HCT116 (cell line): ENCODE results near the gene PRC1. TPM values are rescaled to one million over a fixed set of nuclear protein-coding genes. Genes with fewer than 3 reads are reported as not detected.
"Not testable (repeated sequence)": the region's sequence is repeated elsewhere in the genome, so short reads cannot be mapped to it uniquely, and the experiment has no call there.

Source experiments
- ATAC-seq: fragments of 200-7000 bp; cut with Tn5 transposase; 2 replicates; pipeline ENCODE4 v1.9.1; 2020; ENCODE audit warnings: mild to moderate bottlenecking, moderate library complexity
- BruUV-seq: library from RNA; stranded (reverse); fragments of 400-500 nt; replicated peaks from 2 replicates; lab custom pipeline; 2021; lab: Mats Ljungman, UMichigan
- CTCF ChIA-PET: fragments of 300-600 bp; sonication (Branson Sonifier 250); formaldehyde crosslinking; loops from one replicate; lab custom pipeline; 2021; ENCODE audit warnings: antibody characterized with exemption; lab: Charles Lee
- POLR2A ChIA-PET: fragments of 300-600, 350-600 bp; sonication (Branson Sonifier 250); formaldehyde crosslinking; loops from one replicate; lab custom pipeline; 2021; ENCODE audit warnings: antibody characterized with exemption; lab: Charles Lee
- RAD21 ChIA-PET, 2 experiments: fragments of 300-600 bp; sonication (Branson Sonifier 250); formaldehyde crosslinking; loops; one replicate each; lab custom pipeline; 2023; ENCODE audit warnings: low total read pairs in 2 of 2; ENCODE audit not compliant: uncharacterized antibody in 2 of 2, unreplicated experiment in 2 of 2, low non-redundant PET in 1 of 2; lab: Charles Lee
- DNase-seq: peaks from one replicate; pipeline ENCODE4 v3.0.0-alpha.2; 2010; ENCODE audit warnings: low read depth, low spot score
- H2AFZ ChIP-seq: fragments of 200-600 bp; shearing (Covaris generic), sonication (generic); 2 replicates; pipeline ENCODE4 v1.6.1; 2017; ENCODE audit warnings: low read depth, mixed run types, mixed read lengths, antibody characterized with exemption, low read length; ENCODE audit not compliant: poor library complexity, severe bottlenecking
- H3K27ac ChIP-seq: 2 replicates; pipeline ENCODE4 v1.5.1; 2012; ENCODE audit warnings: low read depth, low read length
- H3K27me3 ChIP-seq: fragments of 200-600 bp; sonication (generic); 2 replicates; pipeline ENCODE4 v1.6.1; 2016; ENCODE audit warnings: mixed run types, low read length, mixed read lengths; ENCODE audit not compliant: insufficient read depth
- H3K36me3 ChIP-seq, 2 experiments: fragments of 200-500 bp in 1 of 2; fragments of 200-600 bp in 1 of 2; sonication (Bioruptor generic) in 1 of 2; sonication (generic) in 1 of 2; 2 replicates each; pipeline versions ENCODE4 v1.5.1 to v1.6.1; 2014 to 2016; ENCODE audit warnings: low read length in 2 of 2, inconsistent platforms in 1 of 2, mixed read lengths in 1 of 2, mixed run types in 1 of 2; ENCODE audit not compliant: insufficient read depth in 2 of 2, control insufficient read depth in 1 of 2
- H3K4me1 ChIP-seq, 2 experiments: fragments of 200-600 bp in 1 of 2; sonication (generic) in 1 of 2; 2 replicates each; pipeline versions ENCODE4 v1.5.1 to v1.6.1; 2012 to 2017; ENCODE audit warnings: low read length in 2 of 2, inconsistent platforms in 1 of 2, mild to moderate bottlenecking in 1 of 2, mixed read lengths in 1 of 2, mixed run types in 1 of 2, moderate library complexity in 1 of 2; ENCODE audit not compliant: insufficient read depth in 2 of 2, control insufficient read depth in 1 of 2
- H3K4me2 ChIP-seq: fragments of 200-600 bp; sonication (generic); 2 replicates; pipeline ENCODE4 v1.6.1; 2017; ENCODE audit warnings: mixed run types, low read length, mixed read lengths
- H3K4me3 ChIP-seq, 2 experiments: fragments of 200-600 bp in 1 of 2; sonication (generic) in 1 of 2; replicated peaks in 1 of 2; 2 replicates each; pipeline ENCODE4 v1.5.1; 2011 to 2016; ENCODE audit warnings: low read length in 2 of 2, control low read depth in 1 of 2, low read depth in 1 of 2, mild to moderate bottlenecking in 1 of 2, mixed read lengths in 1 of 2, mixed run types in 1 of 2
- H3K79me2 ChIP-seq: fragments of 200-600 bp; sonication (generic); 2 replicates; pipeline ENCODE4 v1.6.1; 2017; ENCODE audit warnings: mild to moderate bottlenecking, mixed run types, low read length, moderate library complexity, mixed read lengths; ENCODE audit not compliant: insufficient read depth
- H3K9ac ChIP-seq: fragments of 200-600 bp; sonication (generic); 2 replicates; pipeline ENCODE4 v1.6.1; 2016; ENCODE audit warnings: low read length, mixed read lengths
- H3K9me2 ChIP-seq: fragments of 200-600 bp; sonication (generic), shearing (Covaris generic); 2 replicates; pipeline ENCODE4 v1.6.1; 2017; ENCODE audit warnings: mixed run types, mild to moderate bottlenecking, moderate library complexity; ENCODE audit not compliant: insufficient read depth
- H3K9me3 ChIP-seq, 2 experiments: fragments of 200-500 bp in 1 of 2; fragments of 200-600 bp in 1 of 2; sonication (Bioruptor generic) in 1 of 2; sonication (generic) in 1 of 2; 2 replicates each; pipeline ENCODE4 v1.6.1; 2014 to 2017; ENCODE audit warnings: low read length in 2 of 2, mixed read lengths in 2 of 2, inconsistent platforms in 1 of 2, low read depth in 1 of 2, mild to moderate bottlenecking in 1 of 2, mixed run types in 1 of 2, moderate library complexity in 1 of 2; ENCODE audit not compliant: control insufficient read depth in 1 of 2, insufficient read depth in 1 of 2
- H4K20me1 ChIP-seq: fragments of 200-600 bp; sonication (generic), shearing (Covaris generic); 2 replicates; pipeline ENCODE4 v1.6.1; 2017; ENCODE audit warnings: mixed run types, mild to moderate bottlenecking, moderate library complexity; ENCODE audit not compliant: insufficient read depth
- SRF ChIP-seq: IDR thresholded peaks from 2 replicates; pipeline ENCODE4 v1.6.1; 2012; ENCODE audit warnings: low read depth
- ZFX ChIP-seq: fragments of 450-650 bp; IDR thresholded peaks from 2 replicates; pipeline ENCODE4 v1.6.1; 2017
- intact Hi-C: fragments of 100-400 bp; cut with micrococcal nuclease; formaldehyde crosslinking; loops from 2 replicates; pipeline ENCODE4 v1.10.0; 2022
- total RNA-seq: library from RNA; stranded (reverse); gene quantifications from one replicate; pipeline ENCODE4 v1.2.1, GENCODE V29; 2021; ENCODE audit not compliant: unreplicated experiment

Gene PRC1
- total RNA-seq, 1 experiment from 2014 or later: 186 TPM

- no peaks in the 10 kb centered on the region for H4K20me1 ChIP-seq
- ChIA-PET POLR2A (interaction anchor here (1.3 kb wide), 1 partner anchor 26 kb away, joined by 4 read pairs; the partner anchor contains the start of gene MAN2A2), RAD21 (no interaction called here), CTCF (interaction anchor here (0.9 to 6.9 kb wide), 4 partner anchors 26 to 120 kb away, joined by 4 to 70 read pairs (median 5); partner anchors contain the start of gene MAN2A2)
- no peaks in the 10 kb centered on the region for H3K36me3 ChIP-seq
- H3K27me3 ChIP-seq: no peaks in the 10 kb centered on the region
- H3K9me3 ChIP-seq: no peaks in the 10 kb centered on the region
- peaks cover 16 to 39% of the 10 kb centered on the region in 2 experiments; a peak in 3 of 4 replicates for H3K4me1 ChIP-seq
- DNase-seq (no peak), ATAC-seq (no peak)
- H3K79me2 ChIP-seq: peaks cover 6% of the 10 kb centered on the region; the same call in 1 of the 2 replicates
- peak overlapping the region; percentile 92 to 93 for H3K4me3 ChIP-seq
- H3K9ac ChIP-seq: peak overlapping the region; percentile 67
- H3K4me2 ChIP-seq: peak overlapping the region; percentile 99
- no peaks in the 10 kb centered on the region for H3K9me2 ChIP-seq
- intact Hi-C loops: loop anchor here (5.0 kb wide), 1 partner anchor 103 kb away; no protein-coding TSS in a partner anchor
- TSS peak; percentile 84 for BruUV-seq
- TF ChIP-seq SRF (no peak), ZFX (peak; percentile 66; the same call in 1 of the 2 replicates)
- peak overlapping the region; percentile 78 for H3K27ac ChIP-seq
- H2AFZ ChIP-seq: peak overlapping the region; percentile 29
Measured at GRCh38 chr15:90929246-90930019, 64.9 kb downstream of the PRC1 start.

DNA sequence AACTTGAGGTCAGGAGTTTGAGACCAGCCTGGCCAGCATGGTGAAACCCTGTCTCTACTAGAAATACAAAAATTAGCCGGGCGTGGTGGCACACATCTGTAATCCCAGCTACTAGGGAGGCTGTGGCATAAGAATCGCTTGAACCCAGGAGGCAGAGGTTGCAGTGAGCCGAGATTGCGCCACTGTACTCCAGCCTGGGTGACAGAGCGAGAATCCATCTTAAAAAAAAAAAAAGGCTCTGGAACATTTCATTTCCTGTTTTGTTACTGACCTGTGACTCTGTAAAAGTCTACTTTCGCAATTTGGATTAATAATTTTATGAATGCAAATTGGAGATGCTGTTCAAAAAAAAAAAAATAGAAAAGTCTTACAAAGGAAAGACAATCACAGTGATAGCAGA is 66.2 kb downstream of the PRC1 start:
- H3K27me3 ChIP-seq, H3K9me3 ChIP-seq, CTCF ChIA-PET, H3K79me2 ChIP-seq, H3K27ac ChIP-seq, intact Hi-C loops, H2AFZ ChIP-seq, RAD21 ChIA-PET, H3K4me2 ChIP-seq, H3K4me3 ChIP-seq, H3K9ac ChIP-seq, H3K9me2 ChIP-seq, H4K20me1 ChIP-seq, DNase-seq, BruUV-seq, ATAC-seq, POLR2A ChIA-PET, H3K36me3 ChIP-seq: not testable (repeated sequence)
- H3K4me1 ChIP-seq: peaks cover 13 to 31% of the 10 kb centered on the region in 2 experiments; a peak in 3 of 4 replicates

DNA sequence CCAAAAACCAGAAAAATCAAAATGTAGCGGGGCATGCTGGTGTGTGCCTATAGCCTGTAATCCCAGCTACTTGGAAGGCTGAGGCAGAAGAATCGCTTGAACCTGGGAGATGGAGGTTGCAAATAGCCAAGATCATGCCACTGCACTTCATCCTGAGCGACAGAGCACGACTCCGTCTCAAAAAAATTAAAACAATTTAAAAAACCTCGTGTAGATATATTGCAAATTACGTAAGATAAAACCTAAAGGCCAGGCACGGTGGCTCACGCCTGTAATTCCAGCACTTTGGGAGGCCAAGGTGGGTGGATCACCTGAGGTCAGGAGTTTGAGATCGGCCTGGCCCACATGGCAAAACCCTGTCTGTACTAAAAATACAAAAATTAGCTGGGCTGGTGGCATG is 67.6 kb downstream of the PRC1 start:
- intact Hi-C loops, H3K9me2 ChIP-seq, DNase-seq, H4K20me1 ChIP-seq, RAD21 ChIA-PET, H3K4me2 ChIP-seq, H3K4me3 ChIP-seq, ATAC-seq, H3K27me3 ChIP-seq, BruUV-seq, H3K79me2 ChIP-seq, H2AFZ ChIP-seq, H3K9me3 ChIP-seq, H3K36me3 ChIP-seq, H3K9ac ChIP-seq, H3K27ac ChIP-seq: not testable (repeated sequence)
- CTCF ChIA-PET: interaction anchor here (1.8 kb wide), 1 partner anchor 8 kb away, joined by 6 read pairs; the partner anchor contains the start of gene UNC45A
- POLR2A ChIA-PET: interaction anchor here (1.1 kb wide), 1 partner anchor 23 kb away, joined by 4 read pairs; the partner anchor contains the start of gene MAN2A2
- H3K4me1 ChIP-seq: peaks cover 13 to 20% of the 10 kb centered on the region in 2 experiments; a peak in 3 of 4 replicates
